ENCODE data around the gene DPM3.
"Not testable (repeated sequence)": the region's sequence is repeated elsewhere in the genome, so short reads cannot be mapped to it uniquely, and the experiment has no call there.

DNA sequence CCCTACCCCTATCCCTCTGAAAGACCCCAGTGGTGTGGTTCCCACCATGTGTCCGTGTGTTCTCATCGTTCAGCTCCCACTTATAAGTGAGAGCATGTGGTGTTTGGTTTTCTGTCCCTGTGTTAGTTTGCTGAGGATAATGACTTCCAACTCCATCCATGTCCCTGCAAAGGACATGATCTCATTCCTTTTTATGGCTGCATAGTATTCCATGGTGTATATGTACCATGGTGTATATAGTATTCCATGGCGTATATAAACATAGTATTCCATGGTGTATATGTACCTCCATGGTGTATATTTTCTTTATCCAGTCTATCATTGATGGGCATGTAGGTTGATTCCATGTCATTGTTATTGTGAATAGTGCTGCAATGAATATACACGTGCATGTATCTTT is 23.5 kb upstream of the DPM3 start:
- TF ChIP-seq, protein P1, sequence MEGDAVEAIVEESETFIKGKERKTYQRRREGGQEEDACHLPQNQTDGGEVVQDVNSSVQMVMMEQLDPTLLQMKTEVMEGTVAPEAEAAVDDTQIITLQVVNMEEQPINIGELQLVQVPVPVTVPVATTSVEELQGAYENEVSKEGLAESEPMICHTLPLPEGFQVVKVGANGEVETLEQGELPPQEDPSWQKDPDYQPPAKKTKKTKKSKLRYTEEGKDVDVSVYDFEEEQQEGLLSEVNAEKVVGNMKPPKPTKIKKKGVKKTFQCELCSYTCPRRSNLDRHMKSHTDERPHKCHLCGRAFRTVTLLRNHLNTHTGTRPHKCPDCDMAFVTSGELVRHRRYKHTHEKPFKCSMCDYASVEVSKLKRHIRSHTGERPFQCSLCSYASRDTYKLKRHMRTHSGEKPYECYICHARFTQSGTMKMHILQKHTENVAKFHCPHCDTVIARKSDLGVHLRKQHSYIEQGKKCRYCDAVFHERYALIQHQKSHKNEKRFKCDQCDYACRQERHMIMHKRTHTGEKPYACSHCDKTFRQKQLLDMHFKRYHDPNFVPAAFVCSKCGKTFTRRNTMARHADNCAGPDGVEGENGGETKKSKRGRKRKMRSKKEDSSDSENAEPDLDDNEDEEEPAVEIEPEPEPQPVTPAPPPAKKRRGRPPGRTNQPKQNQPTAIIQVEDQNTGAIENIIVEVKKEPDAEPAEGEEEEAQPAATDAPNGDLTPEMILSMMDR (IDR thresholded peaks at IDR 0.05; ENCODE audit: low read depth, low read length, poor library complexity, severe bottlenecking): not testable (repeated sequence)
- not testable (repeated sequence) for TF ChIP-seq EZH2phosphoT487 (IDR thresholded peaks at IDR 0.05; ENCODE audit: borderline replicate concordance, low read length)

All from DOHH2 (cell line).